ENCODE measurements around the gene HOXA7. TPM values are rescaled to one million over a fixed set of nuclear protein-coding genes. Genes with fewer than 3 reads are reported as not detected.

Gene HOXA7
- total and polyA plus RNA-seq, 2 experiments from 2014 or later: 0.83 TPM; not detected in 1

DNA sequence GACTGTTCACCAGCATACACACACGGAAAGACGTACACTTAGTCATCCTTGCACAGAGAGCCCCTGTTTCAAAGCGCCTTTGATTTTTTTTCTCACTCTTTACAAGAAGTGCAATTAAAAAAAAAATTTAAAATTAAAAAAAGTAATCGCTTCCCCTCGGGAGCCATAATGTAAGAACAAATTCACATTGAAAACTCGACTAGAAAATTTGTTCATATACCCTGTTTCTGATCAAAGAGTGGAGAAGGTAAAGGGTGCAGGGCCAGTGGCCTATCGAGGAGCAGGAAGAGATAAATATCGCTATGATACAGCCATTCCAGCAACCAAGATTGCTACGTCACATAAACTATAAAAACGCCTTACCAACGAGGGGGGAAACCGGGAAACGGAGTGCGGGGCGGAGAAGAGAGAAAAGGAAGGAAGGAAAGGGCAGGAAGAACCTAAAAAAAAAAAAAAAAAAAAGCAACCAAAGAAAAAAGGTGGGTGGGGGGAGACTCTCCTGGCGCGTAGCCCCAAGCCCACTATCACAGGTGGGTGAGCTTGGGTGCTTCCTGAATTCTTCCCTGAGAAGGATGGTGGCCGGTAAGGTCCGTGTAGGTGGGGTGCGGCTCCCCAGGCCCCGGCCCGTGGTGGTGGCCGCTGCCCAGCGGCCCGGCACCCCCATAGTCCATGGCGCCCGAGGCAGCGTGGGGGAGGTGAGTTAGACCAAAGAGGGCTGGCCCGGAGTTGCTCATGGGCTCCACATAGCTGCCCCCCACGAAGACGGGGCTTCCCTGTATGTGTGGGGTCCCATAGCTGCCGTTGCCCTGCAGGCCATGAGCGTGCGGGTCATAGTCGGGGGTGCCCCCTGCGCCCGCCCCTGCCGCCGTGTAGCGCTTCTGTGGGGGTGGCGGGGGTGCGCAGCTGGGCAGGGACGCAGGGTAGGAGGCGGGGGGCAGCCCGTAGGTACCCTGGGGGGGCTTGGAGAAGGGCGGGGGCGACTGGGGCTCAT lies 48.8 kb downstream of the HOXA7 start:
- Histone ChIP-seq H3K9me3 (ENCODE audit: low read depth) (no peaks in the 10 kb centered on the region), H2AFZ (no peak overlapping the region), H3K4me2 (peak overlapping the region; percentile 59), H3K27me3 (peaks cover 92% of the 10 kb centered on the region), H3K4me3 (no peak overlapping the region), H3K27ac (no peak overlapping the region), H3K4me1 (ENCODE audit: insufficient read depth) (peaks cover 17% of the 10 kb centered on the region), H3K79me2 (peaks cover 12% of the 10 kb centered on the region), H4K20me1 (ENCODE audit: insufficient read depth, poor library complexity, severe bottlenecking) (peaks cover 4% of the 10 kb centered on the region), H3K9me2 (replicated peaks; ENCODE audit: insufficient read depth) (no peaks in the 10 kb centered on the region), H3K36me3 (replicated peaks; ENCODE audit: insufficient read depth, low read depth) (no peaks in the 10 kb centered on the region)
- TF ChIP-seq EZH2 (IDR thresholded peaks at IDR 0.05; ENCODE audit: borderline replicate concordance) (no peak), CTCF (IDR thresholded peaks at IDR 0.05; ENCODE audit: poor library complexity) (no peak), EZH2phosphoT487 (IDR thresholded peaks at IDR 0.05; ENCODE audit: low read depth, severe bottlenecking, unreplicated experiment) (no peak)
- no peak for DNase-seq (ENCODE audit: low spot score)
- WGBS (ENCODE audit: low lambda C conversion rate, missing lambda C conversion rate): 39% methylated on average over 37 of the region's 47 CpGs

DNA sequence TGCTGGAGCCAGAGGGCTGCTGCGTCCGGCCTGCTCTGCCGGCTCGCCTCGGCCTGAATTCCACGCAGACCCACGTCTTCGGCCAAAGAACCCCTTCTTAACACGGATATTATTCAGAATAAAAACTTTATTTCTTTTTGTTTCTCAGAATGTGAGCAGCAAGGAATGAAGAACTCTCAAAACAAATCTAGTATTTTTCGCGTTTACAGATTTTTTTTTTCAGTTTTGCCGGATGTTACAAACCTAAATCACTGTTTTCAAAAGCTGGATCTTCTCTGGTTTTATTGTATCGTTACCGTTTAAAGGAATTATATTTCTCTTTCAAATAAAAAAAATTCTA lies 49.6 kb downstream of the HOXA7 start:
- TF ChIP-seq EZH2phosphoT487 (IDR thresholded peaks at IDR 0.05; ENCODE audit: low read depth, severe bottlenecking, unreplicated experiment) (no peak), CTCF (IDR thresholded peaks at IDR 0.05; ENCODE audit: poor library complexity) (no peak), EZH2 (IDR thresholded peaks at IDR 0.05; ENCODE audit: borderline replicate concordance) (peak; percentile 22)
- H2AFZ ChIP-seq: no peak overlapping the region

DNA sequence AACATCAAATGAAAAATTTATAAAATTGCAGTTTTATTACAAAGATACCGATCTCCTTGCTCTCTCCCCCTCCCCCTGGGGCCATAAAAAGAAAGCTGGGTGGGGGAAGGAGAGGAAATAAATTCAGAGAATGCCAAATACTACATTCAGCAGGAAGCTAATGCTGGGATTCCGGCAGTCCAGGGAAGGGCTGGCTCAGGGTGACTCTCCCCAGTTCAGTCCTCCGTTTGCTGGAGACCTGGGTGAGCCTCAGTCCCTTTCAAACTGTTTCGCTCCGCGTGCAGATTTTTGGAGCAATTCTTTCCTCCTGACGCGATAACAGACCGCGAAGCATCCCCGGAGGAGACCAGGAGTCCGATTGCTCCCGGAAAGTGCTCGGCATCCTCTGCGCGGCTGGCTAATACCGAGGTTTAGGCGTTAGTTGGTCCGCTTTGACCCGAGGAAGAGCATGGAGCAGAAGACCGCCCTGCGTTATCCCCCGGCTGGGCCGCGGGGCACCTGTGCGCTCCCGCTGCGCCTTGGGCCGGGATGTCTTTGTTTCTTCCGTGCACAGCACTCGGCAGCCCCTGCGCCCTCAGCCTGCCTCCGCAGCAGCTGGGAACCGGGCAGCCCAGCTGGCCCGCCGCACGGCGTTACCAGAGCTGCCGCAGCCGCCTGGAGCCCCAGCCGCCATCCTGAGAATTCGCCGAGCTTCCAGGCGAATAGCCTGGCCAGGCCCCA lies 50.1 kb downstream of the HOXA7 start:
- DNase-seq (ENCODE audit: low spot score): no peak

More for the DNA sequence above, 49.6 kb downstream of the HOXA7 start:
- 30% methylated on average over 14 of the region's 14 CpGs for WGBS (ENCODE audit: low lambda C conversion rate, missing lambda C conversion rate)
- peaks cover 17% of the 10 kb centered on the region for H3K4me1 ChIP-seq (ENCODE audit: insufficient read depth)
- peaks cover 4% of the 10 kb centered on the region for H3K79me2 ChIP-seq
- H3K9me3 ChIP-seq (ENCODE audit: low read depth): no peaks in the 10 kb centered on the region
- H3K9me2 ChIP-seq (replicated peaks; ENCODE audit: insufficient read depth): no peaks in the 10 kb centered on the region
- DNase-seq (ENCODE audit: low spot score): no peak
- peak overlapping the region; percentile 68 for H3K4me2 ChIP-seq
- no peaks in the 10 kb centered on the region for H3K36me3 ChIP-seq (replicated peaks; ENCODE audit: insufficient read depth, low read depth)
- H3K27me3 ChIP-seq: peaks cover 92% of the 10 kb centered on the region
- peaks cover 4% of the 10 kb centered on the region for H4K20me1 ChIP-seq (ENCODE audit: insufficient read depth, poor library complexity, severe bottlenecking)
- no peak overlapping the region for H3K27ac ChIP-seq
- H3K4me3 ChIP-seq: no peak overlapping the region

More for the DNA sequence above, 50.1 kb downstream of the HOXA7 start:
- WGBS (ENCODE audit: low lambda C conversion rate, missing lambda C conversion rate): 16% methylated on average over 44 of the region's 44 CpGs
- peaks cover 92% of the 10 kb centered on the region for H3K27me3 ChIP-seq
- no peak overlapping the region for H2AFZ ChIP-seq
- H3K4me1 ChIP-seq (ENCODE audit: insufficient read depth): peaks cover 14% of the 10 kb centered on the region
- no peaks in the 10 kb centered on the region for H3K9me3 ChIP-seq (ENCODE audit: low read depth)
- no peaks in the 10 kb centered on the region for H3K36me3 ChIP-seq (replicated peaks; ENCODE audit: insufficient read depth, low read depth)
- TF ChIP-seq EZH2 (IDR thresholded peaks at IDR 0.05; ENCODE audit: borderline replicate concordance) (peak; percentile 76), EZH2phosphoT487 (IDR thresholded peaks at IDR 0.05; ENCODE audit: low read depth, severe bottlenecking, unreplicated experiment) (no peak)
- peaks cover 4% of the 10 kb centered on the region for H3K79me2 ChIP-seq
- peaks cover 4% of the 10 kb centered on the region for H4K20me1 ChIP-seq (ENCODE audit: insufficient read depth, poor library complexity, severe bottlenecking)
- peak overlapping the region; percentile 68 for H3K4me2 ChIP-seq
- no peak overlapping the region for H3K4me3 ChIP-seq
- H3K27ac ChIP-seq: no peak overlapping the region
- no peaks in the 10 kb centered on the region for H3K9me2 ChIP-seq (replicated peaks; ENCODE audit: insufficient read depth)
